Right atrium auricular region (tissue), 2 donors: Measurements from ENCODE around the gene DMXL1. TPM values are rescaled to one million over a fixed set of nuclear protein-coding genes. Genes with fewer than 3 reads are reported as not detected.

Source experiments
- DNase-seq: peaks from one replicate; pipeline ENCODE4 v3.0.0-alpha.2; 2019; ENCODE audit warnings: low spot score
- H3K27ac ChIP-seq, 2 donors: fragments of 200-600 bp; sonication (generic); 1 replicate in 1 of 2; 2 replicates in 1 of 2; pipeline ENCODE4 v1.5.1; 2016 to 2019
- H3K27me3 ChIP-seq, 2 donors: fragments of 200-600 bp; sonication (generic); one replicate each; pipeline versions ENCODE4 v1.5.1 to v1.6.0; 2017 to 2019
- H3K36me3 ChIP-seq: fragments of 200-600 bp; sonication (generic); one replicate; pipeline ENCODE4 v1.5.1; 2016
- H3K4me1 ChIP-seq, 2 donors: fragments of 200-600 bp; sonication (generic); one replicate each; pipeline versions ENCODE4 v1.5.1 to v1.6.0; 2017 to 2019
- H3K4me3 ChIP-seq, 2 donors: fragments of 200-600 bp; sonication (generic); 1 replicate in 1 of 2; 2 replicates in 1 of 2; pipeline ENCODE4 v1.5.1; 2017 to 2019; ENCODE audit warnings: mild to moderate bottlenecking in 1 of 2, moderate library complexity in 1 of 2
- H3K9me3 ChIP-seq, 2 donors: fragments of 200-600 bp; sonication (generic); one replicate each; pipeline ENCODE4 v1.5.1; 2019
- total RNA-seq, 2 donors: library from RNA; depleted of rRNA; stranded (reverse); fragments of >200 nt; gene quantifications; one replicate each; pipeline ENCODE4 v1.1.0, GENCODE V29; 2016
- TF ChIP-seq, protein P1 (sequence below), 2 donors: fragments of 200-600 bp; sonication (generic); IDR thresholded peaks; one replicate each; pipeline ENCODE4 v1.5.1; 2019; ENCODE audit warnings: antibody characterized with exemption in 2 of 2

DMXL1 gene
- total RNA-seq, 2 donors from 2014 or later, result 29.4 to 40.5 TPM

DNA sequence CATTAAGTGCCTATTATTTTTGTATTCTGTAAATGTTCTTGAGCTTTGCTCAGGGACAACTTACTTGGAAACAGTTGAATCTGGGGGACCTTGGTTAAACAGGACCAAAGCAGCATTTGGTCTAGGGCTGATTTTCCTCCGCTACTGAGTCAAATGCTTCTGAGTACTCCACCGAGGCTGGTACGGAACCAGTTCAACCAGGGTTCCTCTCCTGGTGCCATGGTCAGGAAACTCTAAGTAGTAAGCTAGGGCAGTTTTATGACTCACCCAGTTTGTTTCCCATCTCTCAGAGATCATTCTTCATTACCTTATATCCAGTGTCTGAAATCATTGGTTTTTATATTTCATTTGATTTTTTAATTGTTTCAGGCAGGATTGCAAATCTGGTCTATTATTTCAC lies 173.0 kb downstream of the DMXL1 start:
- Histone ChIP-seq H3K4me1 (no peaks in the 10 kb centered on the region), H3K36me3 (peaks cover 7% of the 10 kb centered on the region), H3K9me3 (no peaks in the 10 kb centered on the region), H3K27me3 (no peaks in the 10 kb centered on the region), H3K27ac (no peak overlapping the region), H3K4me3 (no peak overlapping the region)
- TF ChIP-seq, protein P1, sequence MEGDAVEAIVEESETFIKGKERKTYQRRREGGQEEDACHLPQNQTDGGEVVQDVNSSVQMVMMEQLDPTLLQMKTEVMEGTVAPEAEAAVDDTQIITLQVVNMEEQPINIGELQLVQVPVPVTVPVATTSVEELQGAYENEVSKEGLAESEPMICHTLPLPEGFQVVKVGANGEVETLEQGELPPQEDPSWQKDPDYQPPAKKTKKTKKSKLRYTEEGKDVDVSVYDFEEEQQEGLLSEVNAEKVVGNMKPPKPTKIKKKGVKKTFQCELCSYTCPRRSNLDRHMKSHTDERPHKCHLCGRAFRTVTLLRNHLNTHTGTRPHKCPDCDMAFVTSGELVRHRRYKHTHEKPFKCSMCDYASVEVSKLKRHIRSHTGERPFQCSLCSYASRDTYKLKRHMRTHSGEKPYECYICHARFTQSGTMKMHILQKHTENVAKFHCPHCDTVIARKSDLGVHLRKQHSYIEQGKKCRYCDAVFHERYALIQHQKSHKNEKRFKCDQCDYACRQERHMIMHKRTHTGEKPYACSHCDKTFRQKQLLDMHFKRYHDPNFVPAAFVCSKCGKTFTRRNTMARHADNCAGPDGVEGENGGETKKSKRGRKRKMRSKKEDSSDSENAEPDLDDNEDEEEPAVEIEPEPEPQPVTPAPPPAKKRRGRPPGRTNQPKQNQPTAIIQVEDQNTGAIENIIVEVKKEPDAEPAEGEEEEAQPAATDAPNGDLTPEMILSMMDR (IDR thresholded peaks at IDR 0.05), result no peak
- no peak for DNase-seq

DNA sequence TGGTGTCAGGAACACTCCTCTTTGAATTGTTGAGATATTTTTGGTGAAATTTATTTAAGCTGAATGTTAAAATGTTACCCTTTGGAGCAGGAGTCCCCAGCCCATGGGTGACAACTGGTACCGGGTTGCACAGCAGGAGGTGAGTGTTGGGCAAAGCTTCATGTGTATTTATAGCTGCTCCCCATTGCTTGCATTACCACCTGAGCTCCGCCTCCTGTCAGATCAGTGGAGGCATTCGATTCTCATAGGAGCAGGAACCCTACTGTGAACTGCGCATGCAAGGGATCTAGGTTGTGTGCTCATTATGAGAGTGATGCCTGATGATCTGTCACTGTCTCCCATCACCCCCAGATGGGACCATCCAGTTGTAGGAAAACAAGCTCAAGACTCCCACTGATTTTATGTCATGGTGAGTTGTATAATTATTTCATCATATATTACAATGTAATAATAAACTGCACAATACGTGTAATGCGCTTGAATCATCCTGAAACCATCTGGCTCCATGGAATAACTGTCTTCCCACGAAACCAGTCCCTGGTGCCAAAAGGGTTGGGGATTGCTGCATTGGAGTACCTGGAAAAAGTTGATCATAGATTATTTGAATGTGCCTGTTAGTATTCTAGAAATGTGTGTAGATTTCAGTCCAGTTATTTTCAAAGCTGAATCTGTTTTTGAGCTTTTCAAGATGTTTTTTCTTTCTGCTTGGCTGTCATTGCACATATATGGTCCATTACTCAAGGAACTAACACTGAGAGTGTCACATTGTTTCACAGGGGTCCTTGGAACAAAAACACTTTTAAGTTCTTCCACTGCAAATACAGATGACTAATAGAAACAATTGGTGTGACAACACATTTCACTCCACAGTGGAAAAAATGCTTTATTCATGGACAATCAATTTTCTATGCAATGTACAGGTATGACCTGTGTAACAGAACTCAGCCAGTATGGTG lies 180.3 kb downstream of the DMXL1 start:
- TF ChIP-seq, protein P1 (IDR thresholded peaks at IDR 0.05), result no peak
- H3K4me1 ChIP-seq, result no peaks in the 10 kb centered on the region
- H3K36me3 ChIP-seq, result no peaks in the 10 kb centered on the region
- DNase-seq, result no peak
- no peak overlapping the region for H3K27ac ChIP-seq
- no peaks in the 10 kb centered on the region for H3K27me3 ChIP-seq
- no peaks in the 10 kb centered on the region for H3K9me3 ChIP-seq
- no peak overlapping the region for H3K4me3 ChIP-seq

DNA sequence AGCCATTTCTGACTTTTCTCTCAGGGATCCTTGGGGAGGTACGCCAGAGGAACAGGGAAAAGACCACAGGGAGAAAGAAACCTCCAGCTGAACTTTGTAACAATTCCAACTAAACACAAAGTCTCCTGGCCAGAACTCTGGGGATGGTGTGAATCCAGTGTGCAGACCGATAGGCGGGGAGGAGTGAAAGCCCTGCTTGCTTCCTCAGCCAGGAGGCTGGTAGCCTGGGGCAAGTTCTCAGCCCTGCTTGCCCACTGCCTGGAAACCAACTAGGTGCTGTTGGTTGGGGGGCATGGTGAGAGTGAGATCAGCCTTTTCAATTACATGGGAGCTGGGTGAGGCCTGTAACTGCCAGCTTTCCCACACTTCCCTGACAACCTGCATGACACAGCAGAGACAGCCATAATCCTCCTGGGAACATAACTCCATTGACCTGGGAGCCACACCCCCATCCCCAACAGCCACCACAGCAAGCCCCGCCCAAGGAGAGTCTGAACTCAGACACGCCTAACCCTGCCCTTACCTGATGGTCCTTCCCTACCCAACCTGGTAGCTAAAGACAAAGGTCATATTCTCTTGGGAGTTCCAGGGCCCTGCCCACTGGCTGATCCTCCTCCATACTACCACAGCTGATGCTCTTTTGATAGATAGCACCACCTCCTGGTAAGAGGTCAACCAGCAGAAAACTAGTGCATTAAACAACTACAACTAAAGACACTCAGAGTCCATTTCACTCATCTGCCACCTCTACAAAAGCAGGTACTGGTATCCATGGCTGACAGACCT lies 184.9 kb downstream of the DMXL1 start:
- DNase-seq, result no peak
- Histone ChIP-seq H3K36me3 (no peaks in the 10 kb centered on the region), H3K27me3 (no peaks in the 10 kb centered on the region)

DNA sequence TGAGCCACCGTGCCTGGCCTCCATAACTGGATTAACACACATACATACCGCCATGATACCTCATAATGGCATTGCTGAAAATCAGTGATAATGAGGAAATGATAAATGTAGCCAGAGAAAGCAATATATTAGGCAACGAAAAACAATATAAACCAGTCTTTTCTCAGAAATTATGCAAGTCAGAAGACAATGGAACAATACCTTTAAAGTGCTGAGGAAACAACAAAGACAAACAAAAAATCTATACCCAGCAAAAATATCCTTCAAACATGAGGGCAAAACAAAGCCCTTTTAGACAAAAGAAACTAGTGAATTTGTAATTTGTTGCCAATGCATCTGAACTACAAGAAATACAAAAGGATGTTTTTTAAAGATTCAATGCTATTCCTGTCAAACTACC lies 186.7 kb downstream of the DMXL1 start:
- H3K27ac ChIP-seq, result no peak overlapping the region
- no peak for DNase-seq
- no peaks in the 10 kb centered on the region for H3K4me1 ChIP-seq
- H3K36me3 ChIP-seq, result no peaks in the 10 kb centered on the region
- H3K4me3 ChIP-seq, result no peak overlapping the region
- H3K9me3 ChIP-seq, result no peaks in the 10 kb centered on the region
- no peaks in the 10 kb centered on the region for H3K27me3 ChIP-seq
- TF ChIP-seq, protein P1 (IDR thresholded peaks at IDR 0.05), result no peak

More for the DNA sequence above, 184.9 kb downstream of the DMXL1 start:
- no peak overlapping the region for H3K4me3 ChIP-seq
- no peaks in the 10 kb centered on the region for H3K9me3 ChIP-seq
- TF ChIP-seq, protein P1 (IDR thresholded peaks at IDR 0.05), result no peak
- H3K27ac ChIP-seq, result no peak overlapping the region
- no peaks in the 10 kb centered on the region for H3K4me1 ChIP-seq

DNA sequence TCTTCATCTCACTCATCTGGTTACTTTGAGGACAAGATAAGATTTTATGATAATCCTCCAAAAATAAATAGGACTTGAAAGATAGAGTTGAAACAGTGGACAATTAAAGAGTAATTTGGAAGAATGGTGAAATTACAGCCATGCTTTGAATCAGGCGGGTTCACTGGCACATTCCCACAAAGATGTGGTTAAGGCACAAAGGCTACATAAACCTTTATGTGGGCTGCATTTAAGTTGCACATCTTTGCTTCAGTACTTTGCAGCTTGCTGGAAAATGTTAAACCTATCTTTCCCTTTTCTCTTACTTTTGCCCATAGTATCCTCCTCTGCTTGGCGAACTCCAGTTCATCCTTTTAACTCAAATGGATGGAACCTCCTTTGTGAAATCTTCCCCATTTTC lies 192.8 kb downstream of the DMXL1 start:
- no peak for DNase-seq
- Histone ChIP-seq H3K27me3 (no peaks in the 10 kb centered on the region), H3K4me1 (peaks cover 0 to 5% of the 10 kb centered on the region in 2 donors), H3K9me3 (no peaks in the 10 kb centered on the region), H3K36me3 (no peaks in the 10 kb centered on the region), H3K27ac (no peak overlapping the region), H3K4me3 (no peak overlapping the region)
- TF ChIP-seq, protein P1 (IDR thresholded peaks at IDR 0.05), result no peak
